GM18951 (cell line): Measurements from ENCODE around the gene SEPTIN10.

ENCODE experiments used
- POLR2A ChIP-seq: IDR thresholded peaks from 4 replicates; pipeline ENCODE4 v1.6.1; 2011; ENCODE audit warnings: mild to moderate bottlenecking; ENCODE audit not compliant: insufficient read length, insufficient read depth; ENCODE audit errors: extremely low read depth
- in situ Hi-C: fragments of 300-500 bp; cut with MboI; formaldehyde crosslinking; loops from one replicate; pipeline ENCODE4 v1.12.0; 2022; ENCODE audit warnings: low sequenced_read_pairs, mixed read lengths, inconsistent platforms; ENCODE audit not compliant: unreplicated experiment

The SEPTIN10 gene

GRCh38 chr2:109533823-109534222 is 79.9 kb downstream of the SEPTIN10 start:
- TF ChIP-seq POLR2A = no peak
- in situ Hi-C loops = no loop called here

GRCh38 chr2:109532728-109533076 is 81.1 kb downstream of the SEPTIN10 start:
- in situ Hi-C loops = no loop called here
- no peak for TF ChIP-seq POLR2A

GRCh38 chr2:109531896-109532727 is 81.7 kb downstream of the SEPTIN10 start:
- TF ChIP-seq POLR2A = no peak
- in situ Hi-C loops = no loop called here

GRCh38 chr2:109531221-109531620 is 82.5 kb downstream of the SEPTIN10 start:
- no peak for TF ChIP-seq POLR2A
- in situ Hi-C loops = no loop called here

- in situ Hi-C loops = no loop called here
- no peak for TF ChIP-seq POLR2A
Observed at GRCh38 chr2:109530712-109531111, 83.1 kb downstream of the SEPTIN10 start.

- TF ChIP-seq POLR2A = no peak
- in situ Hi-C loops = no loop called here
Observed at GRCh38 chr2:109529532-109530449, 84.0 kb downstream of the SEPTIN10 start.

- in situ Hi-C loops = no loop called here
- no peak for TF ChIP-seq POLR2A
Observed at GRCh38 chr2:109528811-109529501, 84.8 kb downstream of the SEPTIN10 start.

GRCh38 chr2:109527846-109528705 is 85.7 kb downstream of the SEPTIN10 start:
- no peak for TF ChIP-seq POLR2A
- in situ Hi-C loops = no loop called here

- in situ Hi-C loops = no loop called here
- no peak for TF ChIP-seq POLR2A
Observed at GRCh38 chr2:109527079-109527478, 86.7 kb downstream of the SEPTIN10 start.

GRCh38 chr2:109526442-109526970 is 87.3 kb downstream of the SEPTIN10 start:
- in situ Hi-C loops = no loop called here
- no peak for TF ChIP-seq POLR2A

GRCh38 chr2:109525836-109526235 is 87.9 kb downstream of the SEPTIN10 start:
- TF ChIP-seq POLR2A = no peak
- in situ Hi-C loops = no loop called here
